GM19455 (cell line): ENCODE data around the gene PSAT1.

Source experiments
- ATAC-seq: cut with Tn5 transposase; IDR thresholded peaks from one replicate; pipeline ENCODE4 v1.9.1; 2021; ENCODE audit not compliant: unreplicated experiment

PSAT1 gene

GRCh38 chr9:78292026-78292425, 4.9 kb upstream of the PSAT1 start:
- ATAC-seq, result no peak

- no peak for ATAC-seq
Measured at GRCh38 chr9:78292716-78293497, 4.0 kb upstream of the PSAT1 start.

GRCh38 chr9:78294290-78295176, 2.4 kb upstream of the PSAT1 start:
- no peak for ATAC-seq

- ATAC-seq, result no peak
Measured at GRCh38 chr9:78295177-78295575, 1.7 kb upstream of the PSAT1 start.

GRCh38 chr9:78295731-78296130, 1.2 kb upstream of the PSAT1 start:
- ATAC-seq, result no peak

- ATAC-seq, result no peak
Measured at GRCh38 chr9:78296201-78296892, 578 bp upstream of the PSAT1 start.

GRCh38 chr9:78297672-78297961, 692 bp downstream of the PSAT1 start:
- ATAC-seq, result no peak

GRCh38 chr9:78298046-78298765, 1.3 kb downstream of the PSAT1 start:
- no peak for ATAC-seq

- ATAC-seq, result no peak
Measured at GRCh38 chr9:78300209-78300608, 3.3 kb downstream of the PSAT1 start.

- ATAC-seq, result no peak
Measured at GRCh38 chr9:78301466-78301865, 4.5 kb downstream of the PSAT1 start.

GRCh38 chr9:78303377-78304062, 6.6 kb downstream of the PSAT1 start:
- ATAC-seq, result no peak

GRCh38 chr9:78304357-78304756, 7.4 kb downstream of the PSAT1 start:
- no peak for ATAC-seq

GRCh38 chr9:78306222-78307076, 9.5 kb downstream of the PSAT1 start:
- ATAC-seq, result no peak

- ATAC-seq, result no peak
Measured at GRCh38 chr9:78307360-78307759, 10.4 kb downstream of the PSAT1 start.

GRCh38 chr9:78309066-78309465, 12.1 kb downstream of the PSAT1 start:
- no peak for ATAC-seq

- ATAC-seq, result no peak
Measured at GRCh38 chr9:78311075-78311474, 14.2 kb downstream of the PSAT1 start.

- ATAC-seq, result no peak
Measured at GRCh38 chr9:78311886-78312524, 15.1 kb downstream of the PSAT1 start.

- no peak for ATAC-seq
Measured at GRCh38 chr9:78314550-78314949, 17.6 kb downstream of the PSAT1 start.
